Limb (tissue), 2 donors: Measurements from ENCODE around the gene TRPM2.
A peak's percentile ranks its signal among the peaks of the same experiment; 100 is the strongest.
"Not testable (repeated sequence)": the region's sequence is repeated elsewhere in the genome, so short reads cannot be mapped to it uniquely, and the experiment has no call there.

Experiments
- DNase-seq, 2 donors: peaks; one replicate each; pipeline ENCODE4 v3.0.0-alpha.2; 2016; ENCODE audit errors: extremely low spot score in 2 of 2

TRPM2 gene

GRCh38 chr21:44413566-44414290 lies 60.3 kb downstream of the TRPM2 start:
- DNase-seq: peak in 1 of 2 donors; percentile 6

GRCh38 chr21:44414291-44415072 lies 61.1 kb downstream of the TRPM2 start:
- DNase-seq: peak; percentile 4 to 25

- peak in 1 of 2 donors; percentile 19 for DNase-seq
Measured at GRCh38 chr21:44415073-44416025, 61.9 kb downstream of the TRPM2 start.

- DNase-seq: no peak
Measured at GRCh38 chr21:44416193-44416592, 62.8 kb downstream of the TRPM2 start.

- DNase-seq: not testable (repeated sequence)
Measured at GRCh38 chr21:44417621-44418107, 64.2 kb downstream of the TRPM2 start.

GRCh38 chr21:44418108-44418875 lies 64.9 kb downstream of the TRPM2 start:
- DNase-seq: peak in 1 of 2 donors; percentile 19

GRCh38 chr21:44418876-44419230 lies 65.4 kb downstream of the TRPM2 start:
- no peak for DNase-seq

GRCh38 chr21:44419679-44420078 lies 66.3 kb downstream of the TRPM2 start:
- DNase-seq: no peak

- DNase-seq: peak in 1 of 2 donors; percentile 9
Measured at GRCh38 chr21:44420416-44421205, 67.2 kb downstream of the TRPM2 start.

- DNase-seq: peak in 1 of 2 donors; percentile 12
Measured at GRCh38 chr21:44421901-44422840, 68.8 kb downstream of the TRPM2 start.

GRCh38 chr21:44423312-44423821 lies 69.9 kb downstream of the TRPM2 start:
- peak in 1 of 2 donors; percentile 12 for DNase-seq

GRCh38 chr21:44423941-44424607 lies 70.7 kb downstream of the TRPM2 start:
- peak in 1 of 2 donors; percentile 20 for DNase-seq

GRCh38 chr21:44424608-44425306 lies 71.3 kb downstream of the TRPM2 start:
- DNase-seq: peak in 1 of 2 donors; percentile 23

- DNase-seq: no peak
Measured at GRCh38 chr21:44425307-44425894, 72.0 kb downstream of the TRPM2 start.

- peak in 1 of 2 donors; percentile 21 for DNase-seq
Measured at GRCh38 chr21:44425895-44426662, 72.7 kb downstream of the TRPM2 start.

GRCh38 chr21:44426663-44427191 lies 73.3 kb downstream of the TRPM2 start:
- DNase-seq: no peak
